Activated CD8-positive, alpha-beta T cell treated with anti-CD3 and anti-CD28 coated beads for 36 hours (primary cell): ENCODE data around the gene RASGRF2. TPM values are rescaled to one million over a fixed set of nuclear protein-coding genes. Genes with fewer than 3 reads are reported as not detected.

Source experiments
- ATAC-seq: fragments of 200-7000 bp; cut with Tn5 transposase; one replicate; pipeline ENCODE4 v1.10.0; 2021; ENCODE audit warnings: mild to moderate bottlenecking, moderate library complexity
- CTCF ChIA-PET: fragments of 350-600 bp; sonication (Branson Sonifier 250); formaldehyde crosslinking; loops from one replicate; lab custom pipeline; 2021; ENCODE audit warnings: antibody characterized with exemption; lab: Charles Lee
- POLR2A ChIA-PET: fragments of 350-600 bp; sonication (Branson Sonifier 250); formaldehyde crosslinking; loops from one replicate; lab custom pipeline; 2021; ENCODE audit warnings: antibody characterized with exemption; lab: Charles Lee
- DNase-seq: peaks from one replicate; pipeline ENCODE4 v3.0.0-alpha.2; 2020
- H3K27ac Mint-ChIP-seq: one replicate; pipeline ENCODE4 v1.8.0; 2021; ENCODE audit warnings: mild to moderate bottlenecking, mixed read lengths
- H3K27me3 Mint-ChIP-seq: one replicate; pipeline ENCODE4 v1.8.0; 2021; ENCODE audit warnings: mixed read lengths
- H3K36me3 Mint-ChIP-seq: one replicate; pipeline ENCODE4 v1.8.0; 2021; ENCODE audit warnings: low read depth, mixed read lengths
- H3K4me1 Mint-ChIP-seq: one replicate; pipeline ENCODE4 v1.8.0; 2021; ENCODE audit warnings: low read depth, mixed read lengths
- H3K4me3 Mint-ChIP-seq: one replicate; pipeline ENCODE4 v1.8.0; 2021; ENCODE audit warnings: mild to moderate bottlenecking, moderate library complexity, mixed read lengths
- H3K9me3 Mint-ChIP-seq: one replicate; pipeline ENCODE4 v1.8.0; 2021; ENCODE audit warnings: mixed read lengths
- CTCF ChIP-seq: fragments of 200-600 bp; IDR thresholded peaks from one replicate; pipeline ENCODE4 v1.8.0; 2022; ENCODE audit warnings: antibody characterized with exemption, mild to moderate bottlenecking
- intact Hi-C: fragments of 100-400 bp; cut with micrococcal nuclease; formaldehyde crosslinking; loops from one replicate; pipeline ENCODE4 v1.10.0; 2022
- total RNA-seq, 2 experiments: library from RNA; stranded (reverse); gene quantifications; one replicate each; pipeline ENCODE4 v1.2.3, GENCODE V29; 2021

Gene RASGRF2
- total RNA-seq, 2 experiments from 2014 or later, result 14.9 to 15.8 TPM

- Mint-ChIP-seq H3K36me3 (peaks cover 26% of the 10 kb centered on the region), H3K4me3 (peak overlapping the region; percentile 45), H3K27me3 (no peaks in the 10 kb centered on the region), H3K9me3 (peaks cover 6% of the 10 kb centered on the region), H3K4me1 (peaks cover 75% of the 10 kb centered on the region), H3K27ac (peak overlapping the region; percentile 82)
- DNase-seq, result no peak
- intact Hi-C loops, result loop anchor here (2.0 kb wide), 1 partner anchor 41 kb away; no protein-coding TSS in a partner anchor
- TF ChIP-seq CTCF, result no peak
- ChIA-PET POLR2A (interaction anchor here (2.3 kb wide), 1 partner anchor 45 kb away, joined by 13 read pairs; the partner anchor contains the start of gene RASGRF2), CTCF (interaction anchor here (1.3 to 3.9 kb wide), 2 partner anchors 8 to 102 kb away, joined by 4 to 11 read pairs; no protein-coding TSS in a partner anchor)
- no peak for ATAC-seq
Observed at GRCh38 chr5:81005708-81006107, 45.5 kb downstream of the RASGRF2 start.

- Mint-ChIP-seq H3K4me3 (peak overlapping the region; percentile 80), H3K27ac (peak overlapping the region; percentile 98), H3K27me3 (no peaks in the 10 kb centered on the region), H3K36me3 (peaks cover 26% of the 10 kb centered on the region), H3K4me1 (peaks cover 75% of the 10 kb centered on the region), H3K9me3 (peaks cover 6% of the 10 kb centered on the region)
- DNase-seq, result no peak
- TF ChIP-seq CTCF, result no peak
- intact Hi-C loops, result loop anchor here (2.0 kb wide), 1 partner anchor 41 kb away; no protein-coding TSS in a partner anchor
- CTCF ChIA-PET, result interaction anchor here (0.6 to 3.9 kb wide), 4 partner anchors 9 to 224 kb away, joined by 3 to 11 read pairs (median 5); no protein-coding TSS in a partner anchor
- peak; percentile 17 for ATAC-seq
- POLR2A ChIA-PET, result interaction anchor here (1.4 to 2.6 kb wide), 3 partner anchors 16 to 45 kb away, joined by 6 to 13 read pairs (median 7); partner anchors contain the start of gene RASGRF2
Observed at GRCh38 chr5:81006231-81006630, 46.1 kb downstream of the RASGRF2 start.

GRCh38 chr5:81006947-81007636 lies 46.9 kb downstream of the RASGRF2 start:
- peak; percentile 74 for DNase-seq
- peaks cover 26% of the 10 kb centered on the region for H3K36me3 Mint-ChIP-seq
- intact Hi-C loops, result loop anchor here (2.0 kb wide), 1 partner anchor 42 kb away; no protein-coding TSS in a partner anchor

GRCh38 chr5:81007637-81008027 lies 47.5 kb downstream of the RASGRF2 start:
- POLR2A ChIA-PET, result interaction anchor here (0.7 to 4.1 kb wide), 19 partner anchors 10 to 139 kb away, joined by 3 to 41 read pairs (median 4); partner anchors contain the start of gene RASGRF2
- intact Hi-C loops, result loop anchor here (2.0 kb wide), 1 partner anchor 43 kb away; no protein-coding TSS in a partner anchor
- CTCF ChIA-PET, result interaction anchor here (0.7 to 3.9 kb wide), 7 partner anchors 9 to 291 kb away, joined by 3 to 11 read pairs (median 5); no protein-coding TSS in a partner anchor
- H3K27me3 Mint-ChIP-seq, result no peaks in the 10 kb centered on the region
- H3K4me3 Mint-ChIP-seq, result peak overlapping the region; percentile 80
- ATAC-seq (peak; percentile 55), DNase-seq (peak; percentile 57)
- peak overlapping the region; percentile 98 for H3K27ac Mint-ChIP-seq
- no peak for TF ChIP-seq CTCF
- H3K4me1 Mint-ChIP-seq, result peaks cover 75% of the 10 kb centered on the region
- H3K9me3 Mint-ChIP-seq, result peaks cover 6% of the 10 kb centered on the region
- peaks cover 24% of the 10 kb centered on the region for H3K36me3 Mint-ChIP-seq

More at GRCh38 chr5:81006947-81007636, 46.9 kb downstream of the RASGRF2 start:
- ChIA-PET CTCF (interaction anchor here (0.6 to 3.9 kb wide), 9 partner anchors 8 to 292 kb away, joined by 3 to 11 read pairs (median 4); no protein-coding TSS in a partner anchor), POLR2A (interaction anchor here (0.7 to 4.1 kb wide), 17 partner anchors 11 to 139 kb away, joined by 3 to 41 read pairs (median 4); partner anchors contain the start of gene RASGRF2)
- Mint-ChIP-seq H3K27ac (peak overlapping the region; percentile 98), H3K9me3 (peaks cover 6% of the 10 kb centered on the region), H3K4me3 (peak overlapping the region; percentile 80), H3K4me1 (peaks cover 75% of the 10 kb centered on the region), H3K27me3 (no peaks in the 10 kb centered on the region)
- peak; percentile 83 for ATAC-seq
- no peak for TF ChIP-seq CTCF
